CD4-positive, alpha-beta T cell (primary cell): Measurements from ENCODE around the gene QPCT. TPM values are rescaled to one million over a fixed set of nuclear protein-coding genes. Genes with fewer than 3 reads are reported as not detected.
A peak's percentile ranks its signal among the peaks of the same experiment; 100 is the strongest.

Experiments used
- ATAC-seq: fragments of 200-7000 bp; cut with Tn5 transposase; one replicate; pipeline ENCODE4 v1.10.0; 2022; ENCODE audit warnings: mild to moderate bottlenecking; ENCODE audit not compliant: poor library complexity
- CTCF ChIA-PET: fragments of 350-600 bp; sonication (Branson Sonifier 250); formaldehyde crosslinking; loops from one replicate; lab custom pipeline; 2021; ENCODE audit warnings: antibody characterized with exemption, inconsistent platforms; lab: Charles Lee
- POLR2A ChIA-PET: fragments of 350-600 bp; sonication (Branson Sonifier 250); formaldehyde crosslinking; loops from one replicate; lab custom pipeline; 2021; ENCODE audit warnings: antibody characterized with exemption, inconsistent platforms; lab: Charles Lee
- DNase-seq, 14 experiments: peaks; one replicate each; pipeline ENCODE4 v3.0.0-alpha.2; 2013 to 2020; ENCODE audit warnings: mixed read lengths in 2 of 14
- H3K27ac ChIP-seq, 2 donors: one replicate each; pipeline versions ENCODE4 v1.5.1 to v1.7.0; 2013; ENCODE audit warnings: low read length in 2 of 2, low read depth in 1 of 2, mild to moderate bottlenecking in 1 of 2
- H3K27me3 ChIP-seq, 2 experiments: 1 replicate in 1 of 2; 2 replicates in 1 of 2; pipeline versions ENCODE4 v1.6.1 to v1.7.0; 2013; ENCODE audit warnings: low read length in 2 of 2, control low read depth in 1 of 2, mild to moderate bottlenecking in 1 of 2, moderate library complexity in 1 of 2; ENCODE audit not compliant: insufficient read depth in 2 of 2, control insufficient read depth in 1 of 2
- H3K36me3 ChIP-seq: one replicate; pipeline ENCODE4 v1.6.1; 2013; ENCODE audit warnings: low read length, control low read depth; ENCODE audit not compliant: insufficient read depth
- H3K4me1 ChIP-seq: one replicate; pipeline ENCODE4 v1.6.1; 2013; ENCODE audit warnings: low read length, control low read depth; ENCODE audit not compliant: insufficient read depth
- H3K4me3 ChIP-seq: one replicate; pipeline ENCODE4 v1.5.1; 2013; ENCODE audit warnings: mild to moderate bottlenecking, low read length, moderate library complexity
- H3K9me3 ChIP-seq, 2 experiments: 1 replicate in 1 of 2; 2 replicates in 1 of 2; pipeline versions ENCODE4 v1.6.1 to v1.7.0; 2013; ENCODE audit warnings: low read length in 2 of 2, mild to moderate bottlenecking in 2 of 2, control low read depth in 1 of 2, moderate library complexity in 1 of 2; ENCODE audit not compliant: control insufficient read depth in 1 of 2, insufficient read depth in 1 of 2
- H3K27ac Mint-ChIP-seq: one replicate; pipeline ENCODE4 v1.8.0; 2020; ENCODE audit warnings: mixed read lengths
- H3K27me3 Mint-ChIP-seq: one replicate; pipeline ENCODE4 v1.8.0; 2021; ENCODE audit warnings: mixed read lengths
- H3K36me3 Mint-ChIP-seq: one replicate; pipeline ENCODE4 v1.8.0; 2021; ENCODE audit warnings: low read depth, mixed read lengths
- H3K4me1 Mint-ChIP-seq: one replicate; pipeline ENCODE4 v1.8.0; 2021; ENCODE audit warnings: low read depth, mixed read lengths
- H3K4me3 Mint-ChIP-seq: one replicate; pipeline ENCODE4 v1.8.0; 2020; ENCODE audit warnings: mild to moderate bottlenecking, mixed read lengths
- H3K9me3 Mint-ChIP-seq: one replicate; pipeline ENCODE4 v1.8.0; 2020; ENCODE audit warnings: mixed read lengths
- intact Hi-C, 2 experiments: fragments of 100-400 bp; cut with DNase I in 1 of 2; cut with micrococcal nuclease in 1 of 2; formaldehyde crosslinking; loops; one replicate each; pipeline versions ENCODE4 v1.15.1 to v1.9.0; 2023 to 2025; cut with DNase I, micrococcal nuclease
- total RNA-seq, 174 experiments: library from RNA in 2 of 174; stranded (reverse) in 2 of 174; gene quantifications; one replicate each; pipeline ENCODE4 v1.2.3 and lab custom pipeline; 2021 to 2026
- TF ChIP-seq, protein P1 (sequence below): fragments of 200-600 bp; IDR thresholded peaks from one replicate; pipeline ENCODE4 v1.8.0; 2022; ENCODE audit warnings: antibody characterized with exemption, mild to moderate bottlenecking

The QPCT gene
- total RNA-seq, 2 experiments from 2014 or later: 0.53 to 0.71 TPM

DNA sequence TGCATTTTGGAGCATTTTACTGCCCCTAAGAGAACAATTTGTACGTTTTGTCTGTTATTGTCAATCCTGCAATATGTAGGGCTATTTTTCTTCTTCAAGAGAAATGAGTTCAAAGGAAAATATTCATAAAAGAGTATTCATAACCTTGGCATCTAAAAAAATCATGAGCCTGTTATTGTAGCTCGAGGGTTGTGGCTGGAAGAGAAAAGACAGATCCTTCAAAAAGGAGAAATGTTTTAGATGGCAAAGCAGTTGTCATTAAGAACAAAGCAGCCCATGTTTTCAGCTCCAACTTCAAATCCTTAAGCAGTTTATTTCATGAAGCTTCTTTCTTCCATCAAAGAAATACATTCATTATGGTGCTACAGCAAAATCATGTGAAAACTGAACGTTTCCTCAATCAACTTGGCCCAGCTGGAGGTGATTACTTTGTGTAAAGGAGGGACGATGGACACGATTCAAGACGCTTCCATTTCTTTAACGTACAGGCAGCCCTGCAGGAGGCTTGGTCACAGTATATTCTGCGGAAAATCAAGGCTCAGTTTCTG, 31.4 kb downstream of the QPCT start:
- TF ChIP-seq, protein P1, sequence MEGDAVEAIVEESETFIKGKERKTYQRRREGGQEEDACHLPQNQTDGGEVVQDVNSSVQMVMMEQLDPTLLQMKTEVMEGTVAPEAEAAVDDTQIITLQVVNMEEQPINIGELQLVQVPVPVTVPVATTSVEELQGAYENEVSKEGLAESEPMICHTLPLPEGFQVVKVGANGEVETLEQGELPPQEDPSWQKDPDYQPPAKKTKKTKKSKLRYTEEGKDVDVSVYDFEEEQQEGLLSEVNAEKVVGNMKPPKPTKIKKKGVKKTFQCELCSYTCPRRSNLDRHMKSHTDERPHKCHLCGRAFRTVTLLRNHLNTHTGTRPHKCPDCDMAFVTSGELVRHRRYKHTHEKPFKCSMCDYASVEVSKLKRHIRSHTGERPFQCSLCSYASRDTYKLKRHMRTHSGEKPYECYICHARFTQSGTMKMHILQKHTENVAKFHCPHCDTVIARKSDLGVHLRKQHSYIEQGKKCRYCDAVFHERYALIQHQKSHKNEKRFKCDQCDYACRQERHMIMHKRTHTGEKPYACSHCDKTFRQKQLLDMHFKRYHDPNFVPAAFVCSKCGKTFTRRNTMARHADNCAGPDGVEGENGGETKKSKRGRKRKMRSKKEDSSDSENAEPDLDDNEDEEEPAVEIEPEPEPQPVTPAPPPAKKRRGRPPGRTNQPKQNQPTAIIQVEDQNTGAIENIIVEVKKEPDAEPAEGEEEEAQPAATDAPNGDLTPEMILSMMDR: no peak
- Mint-ChIP-seq H3K9me3 (no peaks in the 10 kb centered on the region), H3K4me1 (peaks cover 21% of the 10 kb centered on the region), H3K4me3 (peak overlapping the region; percentile 56), H3K36me3 (no peaks in the 10 kb centered on the region), H3K27me3 (peaks cover 66% of the 10 kb centered on the region), H3K27ac (peak overlapping the region; percentile 48)
- POLR2A ChIA-PET: interaction anchor here (1.4 to 2.0 kb wide), 5 partner anchors 9 to 457 kb away, joined by 3 to 10 read pairs (median 5); partner anchors contain the start of genes PRKD3 and QPCT
- peaks cover 22 to 59% of the 10 kb centered on the region in 2 experiments for H3K27me3 ChIP-seq
- peaks cover 12% of the 10 kb centered on the region for H3K4me1 ChIP-seq
- intact Hi-C loops: no loop called here
- H3K36me3 ChIP-seq: no peaks in the 10 kb centered on the region
- H3K4me3 ChIP-seq: peak overlapping the region; percentile 6
- H3K9me3 ChIP-seq: no peaks in the 10 kb centered on the region
- no peak overlapping the region for H3K27ac ChIP-seq
- DNase-seq (no peak), ATAC-seq (peak; percentile 14)
- CTCF ChIA-PET: interaction anchor here (2.0 kb wide), 1 partner anchor 20 kb away, joined by 11 read pairs; no protein-coding TSS in a partner anchor

DNA sequence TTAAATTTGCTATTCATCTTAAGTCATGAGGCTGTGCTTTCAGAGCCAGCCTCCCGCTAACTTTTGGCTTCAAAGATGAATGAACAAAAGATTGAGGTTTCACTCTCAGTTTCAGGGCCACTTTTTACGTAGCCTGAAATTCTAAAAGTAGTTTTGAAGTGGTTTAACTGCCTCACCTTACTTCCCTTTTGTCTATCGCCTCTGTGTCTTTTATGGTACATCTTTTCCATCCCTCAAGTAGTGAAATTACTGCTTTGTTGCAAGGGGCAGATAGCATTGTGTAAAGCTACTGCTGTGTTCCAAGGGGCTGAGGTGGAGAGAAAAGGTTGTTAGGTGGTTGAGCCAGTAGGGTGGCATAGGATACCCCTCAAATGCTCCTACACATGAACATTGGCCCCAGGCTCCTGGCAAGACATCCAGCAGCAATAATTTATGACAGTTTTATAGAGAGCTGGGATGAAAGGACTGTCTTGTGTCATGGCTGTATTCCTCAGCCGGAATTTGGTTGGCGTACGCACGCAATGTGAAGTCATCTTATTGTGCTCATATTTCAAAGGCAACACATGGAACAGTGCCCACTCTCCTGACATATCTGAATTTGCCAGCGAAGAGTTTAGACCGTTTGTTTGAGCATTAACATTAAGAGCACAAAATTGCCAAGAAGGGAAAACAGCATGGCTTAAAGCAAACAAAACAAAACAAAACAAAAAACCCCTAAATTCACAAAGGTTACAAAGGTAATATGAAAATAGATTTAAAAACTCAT, 32.2 kb downstream of the QPCT start:
- peak in 4 of 14 experiments; percentile 30 to 68 (median 56) for DNase-seq
- no peaks in the 10 kb centered on the region for H3K36me3 Mint-ChIP-seq
- ChIA-PET CTCF (interaction anchor here (1.0 to 1.5 kb wide), 4 partner anchors 9 to 456 kb away, joined by 3 to 8 read pairs (median 4); no protein-coding TSS in a partner anchor), POLR2A (interaction anchor here (0.8 to 2.0 kb wide), 6 partner anchors 9 to 456 kb away, joined by 3 to 10 read pairs (median 5); partner anchors contain the start of genes PRKD3 and QPCT)
- no peak overlapping the region for H3K27ac ChIP-seq
- H3K4me3 ChIP-seq: peak overlapping the region; percentile 6
- ATAC-seq: peak; percentile 68
- intact Hi-C loops: no loop called here
- H3K4me1 Mint-ChIP-seq: peaks cover 21% of the 10 kb centered on the region
- H3K9me3 ChIP-seq: no peaks in the 10 kb centered on the region
- H3K36me3 ChIP-seq: no peaks in the 10 kb centered on the region
- no peaks in the 10 kb centered on the region for H3K9me3 Mint-ChIP-seq
- H3K27me3 Mint-ChIP-seq: peaks cover 59% of the 10 kb centered on the region
- H3K4me1 ChIP-seq: peaks cover 12% of the 10 kb centered on the region
- H3K4me3 Mint-ChIP-seq: peak overlapping the region; percentile 56
- H3K27me3 ChIP-seq: peaks cover 22 to 59% of the 10 kb centered on the region in 2 experiments
- TF ChIP-seq, protein P1: no peak
- H3K27ac Mint-ChIP-seq: peak overlapping the region; percentile 48

DNA sequence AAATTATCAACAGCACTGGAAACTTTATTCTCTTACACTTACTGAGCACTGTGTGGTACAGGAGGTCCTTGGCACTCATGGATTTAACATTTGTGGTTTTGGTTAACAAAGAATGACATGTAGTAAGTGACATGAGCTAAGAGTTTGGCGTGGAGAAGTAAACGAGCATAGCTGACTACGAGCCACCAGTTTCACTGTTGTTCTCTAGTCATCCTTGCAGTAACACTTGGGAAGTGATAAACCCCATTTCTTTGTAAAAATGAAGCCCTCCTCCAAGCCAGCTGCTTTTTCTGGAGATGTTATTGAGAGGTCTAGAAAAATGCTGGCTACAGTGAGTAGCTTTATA, 32.7 kb downstream of the QPCT start:
- no peak overlapping the region for H3K4me3 Mint-ChIP-seq
- no peak overlapping the region for H3K27ac ChIP-seq
- H3K36me3 ChIP-seq: no peaks in the 10 kb centered on the region
- peaks cover 12% of the 10 kb centered on the region for H3K4me1 ChIP-seq
- DNase-seq: no peak
- peaks cover 53% of the 10 kb centered on the region for H3K27me3 Mint-ChIP-seq
- H3K9me3 Mint-ChIP-seq: no peaks in the 10 kb centered on the region
- no peaks in the 10 kb centered on the region for H3K36me3 Mint-ChIP-seq
- no peak overlapping the region for H3K27ac Mint-ChIP-seq
- no peak overlapping the region for H3K4me3 ChIP-seq
- TF ChIP-seq, protein P1: no peak
- H3K27me3 ChIP-seq: peaks cover 21 to 59% of the 10 kb centered on the region in 2 experiments
- peak; percentile 83 for ATAC-seq
- POLR2A ChIA-PET: interaction anchor here (0.8 to 2.0 kb wide), 4 partner anchors 14 to 455 kb away, joined by 3 to 10 read pairs (median 5); partner anchors contain the start of gene QPCT
- H3K9me3 ChIP-seq: no peaks in the 10 kb centered on the region
- intact Hi-C loops: no loop called here
- H3K4me1 Mint-ChIP-seq: peaks cover 21% of the 10 kb centered on the region
- CTCF ChIA-PET: interaction anchor here (1.0 to 1.5 kb wide), 4 partner anchors 9 to 455 kb away, joined by 3 to 8 read pairs (median 4); no protein-coding TSS in a partner anchor
